Activated naive CD8-positive, alpha-beta T cell (primary cell): Measurements from ENCODE around the gene IGSF21.
"Not testable (repeated sequence)": the region's sequence is repeated elsewhere in the genome, so short reads cannot be mapped to it uniquely, and the experiment has no call there.

Source experiments
- H3K27ac Mint-ChIP-seq: one replicate; pipeline ENCODE4 v1.8.0; 2021; ENCODE audit warnings: mixed read lengths
- H3K27me3 Mint-ChIP-seq: one replicate; pipeline ENCODE4 v1.8.0; 2021; ENCODE audit warnings: mixed read lengths
- H3K36me3 Mint-ChIP-seq: one replicate; pipeline ENCODE4 v1.8.0; 2021; ENCODE audit warnings: mixed read lengths
- H3K4me1 Mint-ChIP-seq: one replicate; pipeline ENCODE4 v1.8.0; 2021; ENCODE audit warnings: low read depth, mixed read lengths
- H3K4me3 Mint-ChIP-seq: one replicate; pipeline ENCODE4 v1.8.0; 2021; ENCODE audit warnings: mild to moderate bottlenecking, mixed read lengths
- H3K9me3 Mint-ChIP-seq: one replicate; pipeline ENCODE4 v1.8.0; 2021; ENCODE audit warnings: low read depth, mixed read lengths

Gene IGSF21

DNA sequence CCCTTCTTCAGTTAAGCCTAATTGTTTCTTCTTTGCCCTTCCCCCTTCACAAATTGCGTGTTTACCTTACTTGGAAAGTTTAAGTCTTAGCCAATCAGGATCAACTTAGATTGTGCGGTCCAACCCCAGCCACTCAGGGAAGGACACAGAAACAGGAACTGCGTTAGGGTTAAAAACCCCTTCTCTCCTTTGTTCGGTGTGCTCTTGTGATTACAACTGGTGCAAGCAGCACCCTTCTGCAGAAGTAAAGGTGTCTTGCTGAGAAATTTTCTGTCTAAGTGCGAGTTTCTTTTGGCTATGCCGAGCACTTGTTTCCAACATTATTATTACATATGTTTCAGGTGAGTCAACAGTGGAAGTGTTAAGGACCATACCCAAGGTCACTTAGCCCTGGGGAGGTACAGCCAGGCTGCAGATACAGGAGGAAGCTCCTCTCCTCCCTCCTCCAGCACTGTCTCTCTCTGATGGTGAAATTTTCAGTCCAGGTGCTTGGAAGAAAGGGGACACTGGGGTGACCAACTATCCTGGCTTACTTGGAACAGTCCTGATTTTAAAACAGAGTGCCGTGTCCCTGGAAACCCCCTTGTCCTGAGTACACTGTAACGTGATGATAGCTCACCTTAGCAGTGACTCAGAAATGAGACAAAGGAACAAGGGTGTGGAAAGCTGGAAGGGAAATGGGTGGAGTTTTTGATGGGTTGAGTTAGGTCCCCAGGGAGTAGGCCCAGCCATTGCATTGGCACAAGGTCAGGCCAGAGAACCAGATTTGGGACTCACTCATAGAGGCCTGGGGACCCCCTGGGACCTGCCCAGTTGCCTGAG lies 304.4 kb downstream of the IGSF21 start:
- Mint-ChIP-seq H3K4me1 (no peaks in the 10 kb centered on the region), H3K27ac (no peak overlapping the region), H3K4me3 (no peak overlapping the region), H3K27me3 (peaks cover 12% of the 10 kb centered on the region), H3K36me3 (no peaks in the 10 kb centered on the region), H3K9me3 (peaks cover 9% of the 10 kb centered on the region)

DNA sequence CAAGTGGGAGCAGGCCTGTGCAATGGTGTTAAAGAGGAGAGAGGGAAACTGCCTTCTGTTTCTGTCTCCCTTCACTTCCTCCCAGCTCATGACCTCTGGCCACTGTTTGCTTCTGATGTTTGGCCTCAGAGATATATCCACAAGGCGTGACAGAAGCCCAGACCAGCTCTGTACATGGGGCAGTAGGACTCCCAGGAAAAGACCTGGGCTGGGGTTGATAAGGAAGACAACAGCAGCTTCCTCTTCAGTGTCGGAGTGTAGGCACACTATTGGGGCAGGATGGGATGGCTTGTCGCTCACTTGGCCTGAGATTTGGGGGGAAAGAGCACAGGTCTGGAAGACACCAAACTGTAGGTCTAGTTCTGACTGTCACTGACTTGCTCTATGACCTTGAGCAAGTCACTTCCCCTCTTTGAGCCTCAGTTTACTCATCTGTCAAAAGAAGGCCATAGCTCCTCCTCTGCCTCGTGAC lies 305.3 kb downstream of the IGSF21 start:
- no peak overlapping the region for H3K27ac Mint-ChIP-seq

DNA sequence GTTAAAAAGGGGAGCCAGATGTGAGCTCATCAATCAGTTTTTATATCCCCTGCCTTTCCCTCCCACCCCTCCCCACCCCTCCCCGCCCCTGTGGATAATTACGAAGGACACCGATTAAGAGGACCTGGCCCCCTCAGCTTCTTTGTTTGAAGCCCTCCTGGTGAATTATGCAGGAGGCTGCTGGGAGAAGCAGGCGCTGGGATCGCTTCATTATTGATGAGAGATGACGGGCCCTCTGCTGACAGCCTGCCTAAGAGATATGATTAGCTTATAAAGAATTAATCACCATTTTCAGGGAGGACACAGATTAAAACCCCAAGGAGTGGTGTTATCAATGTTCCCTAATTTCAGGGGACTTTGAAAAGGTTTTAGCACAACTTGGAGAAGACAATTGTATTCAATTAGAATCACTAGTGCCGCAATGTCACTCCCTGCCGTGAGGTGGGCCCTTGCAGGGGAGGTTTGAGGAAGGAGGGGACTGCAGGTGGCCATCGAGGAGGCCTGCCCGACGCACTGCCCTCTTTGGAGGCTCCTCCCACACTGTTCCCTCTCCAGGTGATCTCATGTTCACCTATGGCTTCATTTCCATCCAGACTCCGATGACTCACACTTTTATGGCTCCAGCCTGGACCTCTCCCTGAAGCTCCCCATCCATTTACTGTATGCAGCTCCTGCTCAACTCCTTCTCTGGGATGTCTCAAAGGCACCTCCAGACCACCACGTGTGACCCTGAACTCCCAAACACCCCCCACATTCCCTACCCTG lies 306.1 kb downstream of the IGSF21 start:
- Mint-ChIP-seq H3K27me3 (peaks cover 14% of the 10 kb centered on the region), H3K4me3 (no peak overlapping the region), H3K27ac (no peak overlapping the region), H3K9me3 (peaks cover 9% of the 10 kb centered on the region), H3K36me3 (no peaks in the 10 kb centered on the region), H3K4me1 (no peaks in the 10 kb centered on the region)

More for the DNA sequence above, 305.3 kb downstream of the IGSF21 start:
- Mint-ChIP-seq H3K36me3 (no peaks in the 10 kb centered on the region), H3K9me3 (peaks cover 9% of the 10 kb centered on the region), H3K4me1 (no peaks in the 10 kb centered on the region), H3K27me3 (peaks cover 12% of the 10 kb centered on the region), H3K4me3 (no peak overlapping the region)

DNA sequence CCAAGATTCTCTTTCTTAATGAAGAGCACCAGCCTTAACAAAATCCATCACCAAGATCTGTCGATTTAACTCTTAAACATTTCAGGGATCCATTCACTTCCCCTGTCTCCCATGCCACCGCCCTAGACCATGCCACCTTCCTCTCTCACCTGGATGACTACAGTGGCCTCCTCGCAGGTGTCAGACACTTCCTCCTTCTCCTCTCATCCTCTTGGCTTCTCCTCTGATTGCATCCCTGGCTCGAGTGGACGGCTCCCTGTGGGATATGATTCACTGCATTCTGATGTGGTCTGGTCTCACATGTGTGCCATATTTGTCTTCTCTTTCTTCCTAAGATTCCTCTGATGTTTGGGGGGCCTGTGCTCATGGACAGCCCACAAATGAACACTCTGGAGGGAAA lies 306.7 kb downstream of the IGSF21 start:
- H3K9me3 Mint-ChIP-seq, result peaks cover 9% of the 10 kb centered on the region
- H3K4me1 Mint-ChIP-seq, result no peaks in the 10 kb centered on the region
- H3K27me3 Mint-ChIP-seq, result peaks cover 14% of the 10 kb centered on the region
- no peak overlapping the region for H3K4me3 Mint-ChIP-seq
- H3K27ac Mint-ChIP-seq, result no peak overlapping the region
- no peaks in the 10 kb centered on the region for H3K36me3 Mint-ChIP-seq

DNA sequence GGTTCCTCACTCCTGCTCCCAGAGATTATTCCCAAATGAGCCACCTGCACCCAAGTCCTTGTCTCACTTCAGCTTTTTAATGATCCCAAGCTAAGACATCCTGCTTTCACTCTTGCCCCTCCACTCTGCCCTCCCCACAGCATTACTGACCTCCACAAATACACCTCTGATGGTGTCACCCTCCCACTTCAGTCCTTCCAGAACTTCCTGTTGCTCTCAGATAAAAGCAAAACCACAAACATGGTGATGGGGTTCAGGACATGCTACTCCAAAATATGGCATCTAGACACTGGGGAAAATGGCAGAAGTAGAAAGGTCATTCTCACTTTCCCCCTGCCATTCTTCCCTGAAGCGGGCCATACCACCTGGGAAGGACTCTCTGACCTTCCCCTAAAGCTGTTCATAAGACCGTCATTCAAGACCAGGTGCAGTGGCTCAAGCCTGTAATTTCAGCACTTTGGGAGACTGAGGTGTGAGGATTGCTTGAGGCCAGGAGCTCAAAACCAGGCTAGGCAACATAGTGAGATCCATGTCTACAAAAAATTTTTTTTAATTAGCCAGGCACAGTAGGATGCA lies 307.4 kb downstream of the IGSF21 start:
- no peaks in the 10 kb centered on the region for H3K4me1 Mint-ChIP-seq
- H3K27me3 Mint-ChIP-seq, result peaks cover 14% of the 10 kb centered on the region
- H3K9me3 Mint-ChIP-seq, result peaks cover 9% of the 10 kb centered on the region
- H3K4me3 Mint-ChIP-seq, result no peak overlapping the region
- H3K27ac Mint-ChIP-seq, result no peak overlapping the region
- H3K36me3 Mint-ChIP-seq, result no peaks in the 10 kb centered on the region

DNA sequence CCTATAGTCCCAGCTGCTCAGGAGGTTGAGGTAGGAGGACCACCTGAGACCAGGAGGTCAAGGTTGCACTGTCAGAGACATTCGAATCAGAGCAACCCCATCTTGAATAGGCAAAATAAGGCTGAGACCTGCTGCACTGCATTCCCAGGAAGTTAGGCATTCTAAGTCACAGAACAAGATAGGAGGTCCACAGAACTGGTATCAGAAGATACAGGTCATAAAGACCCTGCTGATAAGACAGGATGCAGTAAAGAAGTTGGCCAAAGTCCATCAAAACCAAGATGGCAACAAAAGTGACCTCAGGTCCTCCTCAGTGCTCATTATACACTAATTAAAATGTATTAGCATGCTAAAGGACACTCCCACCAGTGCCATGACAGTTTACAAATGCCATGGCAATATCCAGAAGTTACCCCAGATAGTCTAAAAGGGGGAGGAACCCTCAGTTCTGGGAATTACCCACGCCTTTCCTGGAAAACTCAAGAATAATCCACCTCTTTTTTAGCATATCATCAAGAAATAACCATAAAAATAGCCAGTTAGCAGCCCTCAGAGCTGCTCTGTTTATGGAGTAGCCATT lies 307.9 kb downstream of the IGSF21 start:
- Mint-ChIP-seq H3K4me1 (no peaks in the 10 kb centered on the region), H3K4me3 (no peak overlapping the region), H3K27me3 (peaks cover 14% of the 10 kb centered on the region), H3K36me3 (no peaks in the 10 kb centered on the region), H3K27ac (no peak overlapping the region), H3K9me3 (peaks cover 9% of the 10 kb centered on the region)

DNA sequence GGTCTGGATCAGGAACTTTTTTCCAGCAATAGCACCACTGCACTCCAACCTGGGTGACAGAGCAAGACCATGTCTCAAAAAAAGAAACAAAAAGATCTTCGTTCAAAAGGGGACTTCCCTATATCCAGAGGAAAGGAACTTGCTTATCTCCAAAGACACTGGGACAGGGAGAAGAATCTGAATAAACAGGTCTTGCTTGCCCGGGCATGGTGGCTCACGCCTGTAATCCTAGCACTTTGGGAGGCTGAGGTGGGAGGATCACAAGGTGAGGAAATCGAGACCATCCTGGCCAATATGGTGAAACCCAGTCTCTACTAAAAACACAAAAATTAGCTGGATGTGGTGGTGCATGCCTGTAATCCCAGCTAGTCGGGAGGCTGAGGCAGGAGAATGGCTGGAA lies 308.5 kb downstream of the IGSF21 start:
- H3K36me3 Mint-ChIP-seq, H3K9me3 Mint-ChIP-seq, H3K4me3 Mint-ChIP-seq, H3K4me1 Mint-ChIP-seq, H3K27ac Mint-ChIP-seq: not testable (repeated sequence)
- H3K27me3 Mint-ChIP-seq, result peaks cover 14% of the 10 kb centered on the region

DNA sequence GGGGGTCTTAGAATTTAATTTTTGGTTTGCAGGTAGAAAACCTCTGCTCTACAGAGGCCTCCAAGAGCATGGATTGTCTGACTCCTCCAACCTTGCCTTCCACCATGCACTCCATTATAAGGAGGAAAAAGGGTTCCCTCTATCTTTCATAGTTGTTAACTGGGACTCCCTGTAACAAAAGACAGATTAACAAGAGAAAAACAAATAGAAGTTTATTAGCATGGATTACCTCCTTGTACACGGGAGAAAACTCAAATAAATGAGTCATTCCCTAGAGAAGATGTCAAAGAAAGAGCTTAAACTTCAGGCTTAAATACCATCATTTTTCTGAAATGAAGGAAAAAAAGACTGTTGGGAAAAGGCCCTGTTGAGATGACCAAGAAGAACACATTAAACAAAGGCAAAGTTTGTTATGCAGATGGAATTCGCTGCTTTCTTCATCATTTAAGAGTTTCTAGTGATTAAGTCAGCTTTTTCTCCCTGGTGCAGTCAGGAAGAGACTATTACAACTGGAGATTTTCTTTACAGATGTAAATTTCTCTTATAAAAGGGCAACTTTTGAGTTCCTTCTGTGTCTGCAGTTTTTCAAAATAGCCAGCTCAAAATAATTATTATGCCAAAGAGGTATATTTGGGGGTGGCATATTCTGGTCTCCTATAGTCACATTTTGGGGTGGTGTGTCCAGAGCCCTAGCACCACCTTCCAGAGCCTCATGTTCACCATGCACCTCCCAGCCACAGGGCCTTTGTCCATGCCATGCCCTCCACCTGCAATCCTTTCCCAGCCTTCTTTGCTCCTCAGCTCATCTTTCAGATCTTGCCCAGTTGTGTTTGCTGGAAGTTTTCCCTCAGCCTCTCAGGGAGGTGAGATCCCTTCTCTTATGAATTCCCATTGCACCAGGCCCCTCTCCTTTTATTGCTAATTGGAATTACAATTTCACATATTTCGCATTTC lies 310.0 kb downstream of the IGSF21 start:
- Mint-ChIP-seq H3K4me3 (no peak overlapping the region), H3K9me3 (peaks cover 3% of the 10 kb centered on the region), H3K27me3 (peaks cover 14% of the 10 kb centered on the region), H3K27ac (no peak overlapping the region), H3K4me1 (no peaks in the 10 kb centered on the region), H3K36me3 (no peaks in the 10 kb centered on the region)

DNA sequence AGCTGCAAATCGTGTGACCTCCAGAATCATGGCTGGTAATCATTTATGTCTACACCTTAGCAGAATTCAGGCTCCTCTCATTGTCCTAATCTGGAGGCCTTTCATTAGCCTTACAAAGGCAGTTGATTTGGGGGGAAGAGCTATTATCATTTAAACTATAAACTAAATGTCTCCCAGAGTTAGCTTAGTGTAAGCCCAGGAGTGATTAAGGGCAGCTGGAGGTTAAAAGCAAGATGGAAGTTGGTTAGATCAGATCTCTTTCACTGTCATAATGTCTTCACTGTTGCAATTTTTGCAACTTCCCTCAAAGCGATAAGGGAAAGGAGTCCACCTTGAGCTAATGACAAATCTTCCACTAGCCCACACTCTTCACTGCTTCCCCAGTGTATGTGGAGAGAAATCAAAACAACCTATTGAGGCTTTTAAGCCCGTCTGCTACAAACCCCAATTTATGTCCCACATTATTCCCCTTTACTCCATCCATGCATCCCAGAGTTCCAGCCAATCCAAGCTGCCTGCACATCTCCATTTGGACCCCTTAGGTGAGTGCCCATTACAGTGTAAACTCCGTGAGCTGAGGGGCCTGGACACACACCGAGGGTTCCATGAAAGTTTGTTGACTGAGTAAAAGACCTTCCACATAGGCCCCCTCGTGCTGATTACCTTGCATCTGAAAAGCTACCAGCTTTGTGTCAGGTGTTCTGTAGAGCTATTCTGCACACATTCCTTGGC lies 311.7 kb downstream of the IGSF21 start:
- Mint-ChIP-seq H3K36me3 (no peaks in the 10 kb centered on the region), H3K27ac (no peak overlapping the region), H3K4me1 (no peaks in the 10 kb centered on the region), H3K27me3 (peaks cover 14% of the 10 kb centered on the region), H3K4me3 (no peak overlapping the region), H3K9me3 (peaks cover 3% of the 10 kb centered on the region)

DNA sequence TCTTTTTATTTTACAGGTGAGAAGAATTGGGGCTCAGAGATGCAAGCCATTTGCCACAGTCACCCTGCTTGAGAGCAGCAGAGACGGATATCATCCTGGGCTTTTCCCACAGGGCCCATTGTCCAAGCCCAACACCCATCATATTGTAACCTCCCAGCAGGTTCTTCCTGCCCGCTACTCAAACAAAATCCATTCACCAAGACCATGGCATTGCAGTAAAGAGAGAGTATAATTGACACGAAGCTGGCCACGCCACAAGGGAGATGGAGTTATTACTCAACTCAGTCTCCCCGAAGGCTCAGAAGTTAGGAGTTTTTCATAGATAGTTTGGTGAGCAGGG lies 312.2 kb downstream of the IGSF21 start:
- Mint-ChIP-seq H3K27ac (no peak overlapping the region), H3K27me3 (peaks cover 8% of the 10 kb centered on the region), H3K4me3 (no peak overlapping the region), H3K9me3 (peaks cover 3% of the 10 kb centered on the region), H3K36me3 (no peaks in the 10 kb centered on the region), H3K4me1 (no peaks in the 10 kb centered on the region)

DNA sequence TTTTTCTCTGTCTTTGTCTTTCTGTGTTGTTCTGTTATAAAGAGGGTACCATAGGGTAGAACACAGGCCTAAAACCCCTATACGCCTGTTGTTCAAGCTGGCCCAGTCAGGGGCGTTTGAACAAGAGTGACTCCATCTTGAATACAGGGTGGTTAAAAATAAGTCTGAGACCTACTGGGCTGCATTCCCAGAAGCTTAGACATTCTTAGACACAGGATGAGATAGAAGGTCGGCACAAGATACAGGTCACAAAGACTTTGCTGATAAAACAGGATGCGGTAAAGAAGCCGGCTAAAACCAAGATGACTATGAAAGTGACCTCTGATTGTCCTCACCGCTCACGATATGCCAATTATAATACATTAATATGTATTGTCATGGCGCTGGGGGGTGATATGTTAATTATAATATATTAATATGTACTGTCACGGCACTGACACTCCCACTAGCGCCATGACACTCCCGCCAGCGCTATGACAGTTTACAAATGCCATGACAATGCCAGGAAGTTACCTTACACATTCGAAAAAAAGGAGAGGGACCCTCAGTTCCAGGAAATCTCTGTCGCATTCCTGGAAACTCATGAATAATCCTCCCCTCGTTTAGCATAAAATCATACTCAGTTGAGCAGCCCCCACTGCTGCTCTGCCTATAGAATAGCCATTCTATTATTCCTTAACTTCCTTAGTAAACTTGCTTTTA lies 314.6 kb downstream of the IGSF21 start:
- no peaks in the 10 kb centered on the region for H3K4me1 Mint-ChIP-seq

DNA sequence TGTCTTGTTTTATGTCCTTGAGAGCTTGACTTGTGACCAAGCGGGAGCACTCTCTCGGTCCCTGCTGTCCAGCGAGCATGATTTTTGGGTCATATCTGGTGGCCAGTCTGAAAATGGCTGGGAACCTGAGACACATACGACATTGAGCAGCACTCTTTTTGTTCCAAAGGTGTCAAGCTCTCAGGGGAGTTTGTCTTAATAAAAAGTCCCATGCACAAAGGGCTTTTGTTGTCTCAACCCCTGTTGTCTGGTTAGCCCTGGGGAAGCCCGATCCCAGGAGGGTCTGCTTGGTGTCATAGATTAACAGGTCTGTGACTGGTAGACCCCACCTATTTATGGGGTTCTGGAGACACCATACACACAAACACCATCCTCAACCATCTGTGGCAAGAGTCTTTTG lies 315.4 kb downstream of the IGSF21 start:
- no peak overlapping the region for H3K27ac Mint-ChIP-seq
- H3K27me3 Mint-ChIP-seq, result peaks cover 8% of the 10 kb centered on the region
- peaks cover 2% of the 10 kb centered on the region for H3K36me3 Mint-ChIP-seq

More for the DNA sequence above, 314.6 kb downstream of the IGSF21 start:
- Mint-ChIP-seq H3K4me3 (no peak overlapping the region), H3K27me3 (peaks cover 8% of the 10 kb centered on the region), H3K36me3 (peaks cover 2% of the 10 kb centered on the region), H3K9me3 (peaks cover 4% of the 10 kb centered on the region), H3K27ac (no peak overlapping the region)

DNA sequence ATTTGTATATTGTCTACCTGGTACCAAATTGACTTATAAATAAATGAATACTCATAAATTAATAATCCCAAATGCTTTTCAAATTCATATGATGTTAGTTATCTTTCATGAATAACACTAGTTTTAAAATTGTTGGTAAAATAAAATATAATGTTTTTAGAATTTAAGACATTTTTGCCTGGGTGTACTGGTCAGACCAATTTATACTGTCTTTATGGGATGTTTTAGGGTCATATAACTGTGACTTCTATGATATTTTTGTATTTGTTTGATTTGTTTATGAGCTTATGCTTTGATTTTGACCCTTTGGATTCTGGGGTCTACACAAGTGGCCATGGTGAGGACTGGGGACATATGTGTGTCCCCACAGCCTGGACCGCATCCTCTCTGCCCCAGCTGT lies 319.0 kb downstream of the IGSF21 start:
- Mint-ChIP-seq H3K9me3 (peaks cover 7% of the 10 kb centered on the region), H3K4me3 (no peak overlapping the region), H3K27ac (no peak overlapping the region), H3K36me3 (peaks cover 2% of the 10 kb centered on the region), H3K27me3 (peaks cover 7% of the 10 kb centered on the region), H3K4me1 (no peaks in the 10 kb centered on the region)

More for the DNA sequence above, 315.4 kb downstream of the IGSF21 start:
- no peaks in the 10 kb centered on the region for H3K4me1 Mint-ChIP-seq
- H3K9me3 Mint-ChIP-seq, result peaks cover 4% of the 10 kb centered on the region
- no peak overlapping the region for H3K4me3 Mint-ChIP-seq
